ENCODE measurements around the gene SENP8. TPM values are rescaled to one million over a fixed set of nuclear protein-coding genes. Genes with fewer than 3 reads are reported as not detected.
A peak's percentile ranks its signal among the peaks of the same experiment; 100 is the strongest.

SENP8 gene
- total RNA-seq, 2 experiments from 2014 or later: 2.5 TPM

GRCh38 chr15:72141171-72142084 lies 23.2 kb downstream of the SENP8 start:
- no peak overlapping the region for H3K27ac Mint-ChIP-seq
- H3K27me3 Mint-ChIP-seq: no peaks in the 10 kb centered on the region
- H3K4me1 Mint-ChIP-seq (ENCODE audit: low read depth): peaks cover 3% of the 10 kb centered on the region
- no peaks in the 10 kb centered on the region for H3K9me3 Mint-ChIP-seq
- intact Hi-C loops (cut with micrococcal nuclease): no loop called here
- DNase-seq: no peak
- POLR2A ChIA-PET: no interaction called here
- H3K4me3 Mint-ChIP-seq: no peak overlapping the region
- H3K36me3 Mint-ChIP-seq: no peaks in the 10 kb centered on the region
- CTCF ChIA-PET: interaction anchor here (3.2 kb wide), 1 partner anchor 15 kb away, joined by 10 read pairs; no protein-coding TSS in a partner anchor

GRCh38 chr15:72146221-72146620 lies 28.0 kb downstream of the SENP8 start:
- CTCF ChIA-PET: interaction anchor here (0.7 to 4.1 kb wide), 2 partner anchors 10 to 15 kb away, joined by 6 to 21 read pairs; no protein-coding TSS in a partner anchor
- H3K4me1 Mint-ChIP-seq (ENCODE audit: low read depth): peaks cover 3% of the 10 kb centered on the region
- no peaks in the 10 kb centered on the region for H3K36me3 Mint-ChIP-seq
- no peaks in the 10 kb centered on the region for H3K27me3 Mint-ChIP-seq
- no peaks in the 10 kb centered on the region for H3K9me3 Mint-ChIP-seq
- intact Hi-C loops (cut with micrococcal nuclease): no loop called here
- H3K4me3 Mint-ChIP-seq: no peak overlapping the region
- H3K27ac Mint-ChIP-seq: no peak overlapping the region
- POLR2A ChIA-PET: no interaction called here
- DNase-seq: no peak

- Mint-ChIP-seq H3K36me3 (no peaks in the 10 kb centered on the region), H3K27me3 (no peaks in the 10 kb centered on the region)
Measured at GRCh38 chr15:72146934-72147333, 28.7 kb downstream of the SENP8 start.

GRCh38 chr15:72147418-72147817 lies 29.2 kb downstream of the SENP8 start:
- Mint-ChIP-seq H3K4me1 (ENCODE audit: low read depth) (no peaks in the 10 kb centered on the region), H3K27ac (no peak overlapping the region), H3K4me3 (no peak overlapping the region), H3K9me3 (no peaks in the 10 kb centered on the region), H3K27me3 (no peaks in the 10 kb centered on the region), H3K36me3 (no peaks in the 10 kb centered on the region)
- intact Hi-C loops (cut with micrococcal nuclease): no loop called here
- ChIA-PET POLR2A (no interaction called here), CTCF (interaction anchor here (4.1 kb wide), 1 partner anchor 9 kb away, joined by 21 read pairs; no protein-coding TSS in a partner anchor)
- no peak for DNase-seq

More at GRCh38 chr15:72146934-72147333, 28.7 kb downstream of the SENP8 start:
- POLR2A ChIA-PET: no interaction called here
- Mint-ChIP-seq H3K27ac (no peak overlapping the region), H3K9me3 (no peaks in the 10 kb centered on the region), H3K4me3 (no peak overlapping the region), H3K4me1 (ENCODE audit: low read depth) (no peaks in the 10 kb centered on the region)
- intact Hi-C loops (cut with micrococcal nuclease): no loop called here
- no peak for DNase-seq
- CTCF ChIA-PET: interaction anchor here (4.1 kb wide), 1 partner anchor 9 kb away, joined by 21 read pairs; no protein-coding TSS in a partner anchor

GRCh38 chr15:72153269-72154000 lies 35.2 kb downstream of the SENP8 start:
- no peak overlapping the region for H3K4me3 Mint-ChIP-seq
- no peak overlapping the region for H3K27ac Mint-ChIP-seq
- DNase-seq: no peak
- H3K36me3 Mint-ChIP-seq: no peaks in the 10 kb centered on the region
- POLR2A ChIA-PET: no interaction called here
- CTCF ChIA-PET: interaction anchor here (0.7 to 2.6 kb wide), 9 partner anchors 38 to 410 kb away, joined by 3 to 26 read pairs (median 3); no protein-coding TSS in a partner anchor
- intact Hi-C loops (cut with micrococcal nuclease): no loop called here
- H3K4me1 Mint-ChIP-seq (ENCODE audit: low read depth): peaks cover 6% of the 10 kb centered on the region
- H3K27me3 Mint-ChIP-seq: no peaks in the 10 kb centered on the region
- no peaks in the 10 kb centered on the region for H3K9me3 Mint-ChIP-seq

GRCh38 chr15:72154316-72154715 lies 36.1 kb downstream of the SENP8 start:
- ChIA-PET POLR2A (no interaction called here), CTCF (interaction anchor here (0.9 to 2.6 kb wide), 7 partner anchors 39 to 411 kb away, joined by 3 to 26 read pairs (median 4); no protein-coding TSS in a partner anchor)
- intact Hi-C loops (cut with micrococcal nuclease): no loop called here
- Mint-ChIP-seq H3K4me3 (no peak overlapping the region), H3K36me3 (no peaks in the 10 kb centered on the region), H3K27me3 (no peaks in the 10 kb centered on the region), H3K27ac (no peak overlapping the region), H3K9me3 (no peaks in the 10 kb centered on the region), H3K4me1 (ENCODE audit: low read depth) (peaks cover 6% of the 10 kb centered on the region)
- no peak for DNase-seq

- intact Hi-C loops (cut with micrococcal nuclease): no loop called here
- peaks cover 6% of the 10 kb centered on the region for H3K4me1 Mint-ChIP-seq (ENCODE audit: low read depth)
Measured at GRCh38 chr15:72155003-72155621, 36.9 kb downstream of the SENP8 start.

GRCh38 chr15:72155635-72156616 lies 37.7 kb downstream of the SENP8 start:
- POLR2A ChIA-PET: no interaction called here

More at GRCh38 chr15:72155003-72155621, 36.9 kb downstream of the SENP8 start:
- Mint-ChIP-seq H3K27ac (no peak overlapping the region), H3K9me3 (no peaks in the 10 kb centered on the region), H3K4me3 (no peak overlapping the region), H3K27me3 (no peaks in the 10 kb centered on the region), H3K36me3 (no peaks in the 10 kb centered on the region)
- ChIA-PET POLR2A (no interaction called here), CTCF (interaction anchor here (0.9 to 2.7 kb wide), 10 partner anchors 14 to 415 kb away, joined by 3 to 55 read pairs (median 8); no protein-coding TSS in a partner anchor)
- DNase-seq: no peak

GRCh38 chr15:72156928-72157327 lies 38.7 kb downstream of the SENP8 start:
- no peaks in the 10 kb centered on the region for H3K9me3 Mint-ChIP-seq
- intact Hi-C loops (cut with micrococcal nuclease): loop anchor here (1.0 kb wide), 3 partner anchors 355 to 413 kb away; no protein-coding TSS in a partner anchor
- ChIA-PET CTCF (interaction anchor here (0.8 to 2.7 kb wide), 15 partner anchors 10 to 417 kb away, joined by 3 to 55 read pairs (median 7); partner anchors contain the start of gene SENP8), POLR2A (no interaction called here)
- H3K4me3 Mint-ChIP-seq: no peak overlapping the region
- peaks cover 6% of the 10 kb centered on the region for H3K4me1 Mint-ChIP-seq (ENCODE audit: low read depth)
- DNase-seq: no peak
- no peak overlapping the region for H3K27ac Mint-ChIP-seq
- no peaks in the 10 kb centered on the region for H3K36me3 Mint-ChIP-seq
- H3K27me3 Mint-ChIP-seq: no peaks in the 10 kb centered on the region

More at GRCh38 chr15:72155635-72156616, 37.7 kb downstream of the SENP8 start:
- Mint-ChIP-seq H3K9me3 (no peaks in the 10 kb centered on the region), H3K27ac (no peak overlapping the region), H3K27me3 (no peaks in the 10 kb centered on the region), H3K4me1 (ENCODE audit: low read depth) (peaks cover 6% of the 10 kb centered on the region), H3K4me3 (peak overlapping the region; percentile 46), H3K36me3 (no peaks in the 10 kb centered on the region)
- CTCF ChIA-PET: interaction anchor here (0.7 to 2.7 kb wide), 25 partner anchors 9 to 416 kb away, joined by 3 to 55 read pairs (median 4); partner anchors contain the start of gene SENP8
- intact Hi-C loops (cut with micrococcal nuclease): loop anchor here (1.0 kb wide), 3 partner anchors 354 to 412 kb away; no protein-coding TSS in a partner anchor
- peak; percentile 90 for DNase-seq

GRCh38 chr15:72160696-72161245 lies 42.6 kb downstream of the SENP8 start:
- intact Hi-C loops (cut with micrococcal nuclease): no loop called here
- POLR2A ChIA-PET: no interaction called here
- CTCF ChIA-PET: interaction anchor here (0.6 kb wide), 1 partner anchor 15 kb away, joined by 6 read pairs; no protein-coding TSS in a partner anchor
- H3K9me3 Mint-ChIP-seq: no peaks in the 10 kb centered on the region
- H3K27ac Mint-ChIP-seq: no peak overlapping the region
- no peak for DNase-seq
- no peak overlapping the region for H3K4me3 Mint-ChIP-seq
- peaks cover 2% of the 10 kb centered on the region for H3K4me1 Mint-ChIP-seq (ENCODE audit: low read depth)
- no peaks in the 10 kb centered on the region for H3K36me3 Mint-ChIP-seq
- H3K27me3 Mint-ChIP-seq: no peaks in the 10 kb centered on the region
